GM12891 (cell line): ENCODE results near the gene WDR64.

ENCODE experiments used
- DNase-seq: peaks from one replicate; pipeline ENCODE4 v3.0.0; 2011; ENCODE audit warnings: low spot score; ENCODE audit not compliant: insufficient read length
- FAIRE-seq: peaks from 2 replicates; lab custom pipeline; 2011; peaks lifted over from hg19 to GRCh38; lab: Jason Lieb, UNC
- PAX5 ChIP-seq: IDR thresholded peaks from 2 replicates; pipeline ENCODE4 v1.6.1; 2011; ENCODE audit warnings: low read length, moderate library complexity, mild to moderate bottlenecking; ENCODE audit not compliant: insufficient read depth, severe bottlenecking
- POLR2A ChIP-seq: IDR thresholded peaks from 2 replicates; pipeline ENCODE4 v1.6.1; 2011; ENCODE audit warnings: low read depth, low read length, control low read depth
- POLR2AphosphoS5 ChIP-seq: IDR thresholded peaks from 2 replicates; pipeline ENCODE4 v1.6.1; 2011; ENCODE audit warnings: low read depth, low read length, control low read depth
- POU2F2 ChIP-seq: IDR thresholded peaks from 2 replicates; pipeline ENCODE4 v1.6.1; 2011; ENCODE audit warnings: low read depth, mild to moderate bottlenecking, control low read depth, low read length, moderate library complexity
- SPI1 ChIP-seq: IDR thresholded peaks from 2 replicates; pipeline ENCODE4 v1.6.1; 2011; ENCODE audit warnings: low read depth, low read length, control low read depth
- TAF1 ChIP-seq: IDR thresholded peaks from 2 replicates; pipeline ENCODE4 v1.6.1; 2011; ENCODE audit warnings: low read depth, low read length, control low read depth

Gene WDR64

GRCh38 chr1:241841691-241842090 lies 189.6 kb downstream of the WDR64 start:
- DNase-seq (no peak), FAIRE-seq (no peak)
- TF ChIP-seq POLR2A: no peak
- TF ChIP-seq TAF1: no peak
- no peak for TF ChIP-seq POLR2AphosphoS5
- no peak for TF ChIP-seq POU2F2
- no peak for TF ChIP-seq PAX5
- TF ChIP-seq SPI1: no peak

DNA sequence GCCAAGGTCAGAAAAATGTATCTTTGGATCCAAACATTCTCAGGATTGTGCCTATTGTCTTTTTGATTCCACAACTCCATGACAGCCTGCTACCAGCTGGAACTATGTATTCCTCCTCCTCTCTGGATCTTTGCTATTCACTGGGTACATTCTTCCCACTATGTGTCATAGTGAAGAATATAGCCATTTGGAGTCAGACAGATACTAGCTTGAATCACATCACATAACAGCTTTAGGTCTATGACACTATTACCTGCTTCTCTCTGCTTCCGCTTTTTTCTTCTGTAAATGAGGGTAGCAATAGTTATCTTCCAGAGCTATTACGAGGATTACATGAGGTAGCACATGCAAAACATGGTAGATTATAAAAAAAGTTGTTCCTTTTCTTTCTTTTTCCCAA lies 190.5 kb downstream of the WDR64 start:
- TF ChIP-seq POLR2A: no peak
- no peak for TF ChIP-seq PAX5
- TF ChIP-seq POLR2AphosphoS5: no peak
- no peak for TF ChIP-seq SPI1
- no peak for TF ChIP-seq POU2F2
- TF ChIP-seq TAF1: no peak
- DNase-seq (no peak), FAIRE-seq (no peak)

GRCh38 chr1:241844593-241844992 lies 192.5 kb downstream of the WDR64 start:
- FAIRE-seq (no peak), DNase-seq (no peak)
- TF ChIP-seq POU2F2 (no peak), POLR2AphosphoS5 (no peak)

GRCh38 chr1:241846375-241846774 lies 194.3 kb downstream of the WDR64 start:
- TF ChIP-seq PAX5 (no peak), TAF1 (no peak), POU2F2 (no peak), POLR2AphosphoS5 (no peak), POLR2A (no peak), SPI1 (no peak)
- FAIRE-seq (no peak), DNase-seq (no peak)

DNA sequence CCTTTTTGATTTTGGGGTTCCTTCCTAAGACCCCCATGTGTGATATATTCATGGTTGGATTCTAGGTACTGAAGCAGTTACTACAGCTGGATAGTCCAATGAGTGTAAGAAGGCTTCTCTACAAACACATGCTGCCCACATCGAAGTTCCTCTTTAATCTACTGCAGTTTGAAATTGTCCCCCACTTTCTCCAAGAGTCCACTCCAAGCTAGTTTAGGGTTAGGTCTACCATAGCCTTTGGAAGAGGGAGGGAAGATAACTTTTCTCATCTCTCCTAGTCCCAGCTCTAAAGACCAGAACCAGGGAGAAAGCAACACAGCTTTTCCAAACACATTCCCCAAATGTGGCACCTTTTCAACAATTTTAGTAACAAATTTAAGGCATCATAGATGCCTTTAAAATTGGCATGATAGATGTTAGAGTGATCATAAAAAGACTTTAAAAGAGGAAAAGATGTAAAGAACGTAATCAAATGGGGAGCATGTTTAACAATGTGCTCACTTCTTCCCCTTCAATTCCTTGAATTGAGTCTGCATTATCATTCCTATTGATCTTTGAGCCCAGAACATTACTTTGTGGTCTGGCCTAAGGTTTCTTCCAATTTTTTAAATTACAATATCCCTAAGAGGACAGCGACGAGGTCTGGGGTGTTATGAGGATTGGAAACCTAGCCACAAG lies 194.9 kb downstream of the WDR64 start:
- no peak for FAIRE-seq
- DNase-seq: no peak
- TF ChIP-seq POLR2AphosphoS5 (no peak), POLR2A (no peak), SPI1 (no peak), POU2F2 (no peak)

DNA sequence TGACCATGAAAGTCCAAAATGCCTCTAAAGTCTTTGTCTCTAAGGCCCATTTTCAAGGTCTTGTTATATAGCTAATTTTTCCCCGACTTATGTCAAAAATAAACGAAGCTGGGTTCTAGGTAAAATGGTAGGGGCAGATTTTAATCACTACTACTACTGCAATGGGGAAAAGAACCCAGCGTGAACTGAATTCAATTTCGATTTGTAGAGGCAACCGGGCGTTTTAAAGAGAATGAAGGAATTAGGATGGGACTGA lies 195.4 kb downstream of the WDR64 start:
- TF ChIP-seq POLR2AphosphoS5 (no peak), POU2F2 (no peak), SPI1 (no peak), PAX5 (no peak), TAF1 (no peak), POLR2A (no peak)
- DNase-seq (no peak), FAIRE-seq (no peak)

DNA sequence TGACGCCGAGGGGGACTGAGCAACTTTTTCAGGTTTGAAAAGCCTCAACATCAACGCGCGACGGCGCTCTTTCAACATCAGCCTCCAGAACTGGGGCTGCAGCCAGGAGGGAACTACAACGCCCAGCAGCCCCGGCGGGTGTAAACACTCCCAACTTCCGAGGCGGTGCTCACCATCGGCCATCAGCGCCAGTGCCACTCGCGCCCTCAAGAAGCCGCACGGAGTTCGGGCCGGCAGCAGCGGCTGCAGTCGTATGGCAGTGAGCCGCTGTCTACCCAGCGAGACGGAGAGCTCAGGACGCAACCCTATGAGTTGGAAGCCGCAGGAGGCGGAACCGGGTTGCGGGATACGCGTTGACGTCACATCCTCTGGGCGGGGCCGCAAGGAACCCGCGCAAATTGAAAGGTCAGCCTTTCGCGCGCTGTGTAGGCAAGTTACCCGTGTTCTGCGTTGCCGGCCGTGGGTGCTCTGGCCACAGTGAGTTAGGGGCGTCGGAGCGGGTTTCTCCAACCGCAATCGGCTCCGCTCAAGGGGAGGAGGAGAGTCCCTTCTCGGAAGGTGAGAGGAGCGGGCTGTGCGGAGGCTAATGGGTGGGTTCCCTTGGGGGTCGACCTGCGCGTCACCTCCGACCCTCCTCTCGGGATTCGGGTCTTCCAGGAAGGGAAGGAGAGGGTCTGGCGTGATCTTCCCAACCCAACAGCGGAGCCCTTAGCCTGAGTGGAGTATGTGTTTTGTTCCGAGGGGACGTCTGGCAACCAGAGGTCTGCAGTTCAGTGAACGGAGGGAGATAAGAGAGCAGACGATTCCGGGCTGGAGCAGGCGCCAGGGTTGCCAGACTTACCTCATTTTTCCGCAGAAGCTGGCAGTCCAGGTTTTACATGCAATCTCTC lies 196.0 kb downstream of the WDR64 start, which contains the start of gene EXO1:
EXO1 (plus strand) TSS at position 409 of the 890 bp plus-strand sequence. CDS start 2,222 bp downstream, outside the sequence.
- DNase-seq: peak; percentile 81
- TF ChIP-seq SPI1: no peak
- TF ChIP-seq POLR2A: peak; percentile 82
- TF ChIP-seq TAF1: peak; percentile 51
- peak; percentile 75 for TF ChIP-seq POLR2AphosphoS5
- TF ChIP-seq POU2F2: 0 out of 2 replicates have a peak, but pooled peaks have one; percentile 8
- FAIRE-seq: peak; percentile 98

DNA sequence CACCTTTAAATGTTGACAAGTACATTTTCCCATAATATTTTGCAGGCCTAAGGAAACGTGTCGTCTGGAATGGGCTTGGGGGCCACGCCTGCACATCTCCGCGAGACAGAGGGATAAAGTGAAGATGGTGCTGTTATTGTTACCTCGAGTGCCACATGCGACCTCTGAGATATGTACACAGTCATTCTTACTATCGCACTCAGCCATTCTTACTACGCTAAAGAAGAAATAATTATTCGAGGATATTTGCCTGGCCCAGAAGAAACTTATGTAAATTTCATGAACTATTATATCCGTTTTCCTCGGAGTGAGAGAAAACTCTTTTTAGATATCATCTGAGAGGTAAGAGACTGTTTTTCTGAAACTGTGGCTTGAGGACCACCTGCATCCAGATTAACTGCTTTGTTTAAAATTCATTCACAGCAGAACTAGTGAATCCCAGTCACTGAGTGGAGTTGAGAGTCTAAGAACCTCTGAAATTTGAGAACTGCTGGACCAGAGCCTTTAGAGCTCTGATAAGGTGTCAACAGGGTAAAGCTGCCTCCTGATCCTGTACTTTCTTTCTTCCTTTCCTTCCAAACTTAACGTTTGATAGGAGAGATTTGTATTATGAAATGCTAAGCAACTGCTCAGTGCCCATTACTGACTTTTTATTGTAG lies 196.7 kb downstream of the WDR64 start:
- DNase-seq (no peak), FAIRE-seq (peak; percentile 33)

DNA sequence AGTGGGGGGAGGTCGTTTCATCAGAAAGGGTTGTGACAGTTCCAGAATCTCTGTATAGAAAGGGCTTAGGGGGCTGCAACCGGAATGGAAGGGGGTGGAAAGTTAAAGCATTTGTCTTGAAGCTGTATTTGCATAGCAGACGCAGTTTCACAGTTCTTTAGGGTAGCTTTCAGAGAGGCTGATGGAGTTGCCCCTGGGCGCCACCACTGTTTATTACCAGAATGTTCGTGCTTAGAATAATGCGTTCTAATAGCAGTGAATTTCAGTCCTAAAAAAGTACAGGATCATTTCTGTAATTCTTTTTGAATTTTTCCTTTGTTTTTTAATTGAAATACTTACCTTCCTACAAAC lies 197.2 kb downstream of the WDR64 start:
- DNase-seq (no peak), FAIRE-seq (no peak)
- no peak for TF ChIP-seq POLR2AphosphoS5
- no peak for TF ChIP-seq SPI1
- TF ChIP-seq POLR2A: no peak
- TF ChIP-seq PAX5: no peak
- TF ChIP-seq TAF1: no peak
- no peak for TF ChIP-seq POU2F2

More for the DNA sequence above, 196.7 kb downstream of the WDR64 start:
- TF ChIP-seq POLR2AphosphoS5: no peak
- no peak for TF ChIP-seq POLR2A
- TF ChIP-seq POU2F2: no peak
- no peak for TF ChIP-seq SPI1
- TF ChIP-seq PAX5: no peak
- no peak for TF ChIP-seq TAF1
